Hepatocyte (in vitro differentiated cells): Measurements from ENCODE around the gene DGKI. TPM values are rescaled to one million over a fixed set of nuclear protein-coding genes. Genes with fewer than 3 reads are reported as not detected.

Experiments used
- DNase-seq: peaks from one replicate; pipeline ENCODE4 v3.0.0-alpha.2; 2016; ENCODE audit warnings: low spot score
- H2AFZ ChIP-seq: fragments of 200-600 bp; sonication (generic); 2 replicates; pipeline ENCODE4 v1.6.0; 2016; ENCODE audit warnings: antibody characterized with exemption, mild to moderate bottlenecking
- H3K27ac ChIP-seq: fragments of 200-600 bp; sonication (generic); 2 replicates; pipeline ENCODE4 v1.5.1; 2016; ENCODE audit warnings: mild to moderate bottlenecking
- H3K27me3 ChIP-seq: fragments of 200-600 bp; sonication (generic); 2 replicates; pipeline ENCODE4 v1.6.1; 2016
- H3K36me3 ChIP-seq: fragments of 200-600 bp; sonication (generic); replicated peaks from 2 replicates; pipeline ENCODE4 v1.5.1; 2016; ENCODE audit warnings: low read depth; ENCODE audit not compliant: insufficient read depth
- H3K4me1 ChIP-seq: fragments of 200-600 bp; sonication (generic); 2 replicates; pipeline ENCODE4 v1.5.1; 2016; ENCODE audit warnings: mild to moderate bottlenecking, moderate library complexity; ENCODE audit not compliant: insufficient read depth
- H3K4me2 ChIP-seq: fragments of 200-600 bp; sonication (generic); 2 replicates; pipeline ENCODE4 v1.6.0; 2016
- H3K4me3 ChIP-seq: fragments of 200-600 bp; sonication (generic); 2 replicates; pipeline ENCODE4 v1.5.1; 2016; ENCODE audit warnings: mild to moderate bottlenecking
- H3K79me2 ChIP-seq: fragments of 200-600 bp; sonication (generic); 2 replicates; pipeline ENCODE4 v1.6.0; 2017; ENCODE audit warnings: mild to moderate bottlenecking
- H3K9me2 ChIP-seq: fragments of 200-600 bp; sonication (generic); replicated peaks from 2 replicates; pipeline ENCODE4 v1.6.0; 2017; ENCODE audit warnings: mild to moderate bottlenecking; ENCODE audit not compliant: insufficient read depth
- H3K9me3 ChIP-seq: fragments of 200-600 bp; sonication (generic); 2 replicates; pipeline ENCODE4 v1.5.1; 2016; ENCODE audit warnings: low read depth, mild to moderate bottlenecking
- H4K20me1 ChIP-seq: fragments of 200-600 bp; sonication (generic); 2 replicates; pipeline ENCODE4 v1.6.0; 2016; ENCODE audit warnings: mild to moderate bottlenecking; ENCODE audit not compliant: insufficient read depth, poor library complexity, severe bottlenecking
- CTCF ChIP-seq: fragments of 200-600 bp; sonication (generic); IDR thresholded peaks from 2 replicates; pipeline ENCODE4 v1.5.1; 2016; ENCODE audit warnings: antibody characterized with exemption, mild to moderate bottlenecking; ENCODE audit not compliant: poor library complexity
- EZH2 ChIP-seq: fragments of 200-600 bp; sonication (generic); IDR thresholded peaks from 2 replicates; pipeline ENCODE4 v1.6.1; 2016; ENCODE audit warnings: antibody characterized with exemption, mild to moderate bottlenecking, borderline replicate concordance
- EZH2phosphoT487 ChIP-seq: fragments of 200-600 bp; sonication (generic); IDR thresholded peaks from one replicate; pipeline ENCODE4 v1.6.1; 2018; ENCODE audit warnings: antibody characterized with exemption, mild to moderate bottlenecking, low read depth, moderate library complexity; ENCODE audit not compliant: unreplicated experiment, severe bottlenecking
- WGBS: methylation state at CpG from one replicate; pipeline ENCODE4 v1.1.6; 2016; ENCODE audit warnings: low lambda C conversion rate; ENCODE audit errors: missing lambda C conversion rate; 5-methylcytosine and 5-hydroxymethylcytosine counted together
- polyA plus RNA-seq: library from polyadenylated mRNA; unstranded; fragments of >200 nt; fragmentation: Nextera tagmentation; extraction: Ambion mirVana; gene quantifications from 2 replicates; pipeline ENCODE4 v1.2.1, GENCODE V29; 2016
- total RNA-seq: library from RNA; depleted of rRNA; stranded (reverse); fragments of >200 nt; gene quantifications from 2 replicates; pipeline ENCODE4 v1.2.3, GENCODE V29; 2014

DGKI gene
- total and polyA plus RNA-seq, 2 experiments from 2014 or later = 0.47 to 1.8 TPM

GRCh38 chr7:137850972-137851945 lies 4.5 kb upstream of the DGKI start:
- no peak overlapping the region for H2AFZ ChIP-seq
- no peak for TF ChIP-seq CTCF
- TF ChIP-seq EZH2 = no peak
- no peak for TF ChIP-seq EZH2phosphoT487
- no peaks in the 10 kb centered on the region for H3K36me3 ChIP-seq
- no peak overlapping the region for H3K4me3 ChIP-seq
- H3K9me3 ChIP-seq = no peaks in the 10 kb centered on the region
- no peaks in the 10 kb centered on the region for H4K20me1 ChIP-seq
- H3K27me3 ChIP-seq = peaks cover 26% of the 10 kb centered on the region
- 94% methylated on average over 6 of the region's 6 CpGs for WGBS
- H3K79me2 ChIP-seq = no peaks in the 10 kb centered on the region
- H3K27ac ChIP-seq = no peak overlapping the region
- peaks cover under 1% of the 10 kb centered on the region for H3K4me1 ChIP-seq
- no peak for DNase-seq
- no peak overlapping the region for H3K4me2 ChIP-seq
- no peaks in the 10 kb centered on the region for H3K9me2 ChIP-seq

GRCh38 chr7:137850571-137850970 lies 3.8 kb upstream of the DGKI start:
- TF ChIP-seq EZH2phosphoT487 (no peak), CTCF (no peak), EZH2 (no peak)
- DNase-seq = no peak
- Histone ChIP-seq H3K79me2 (no peaks in the 10 kb centered on the region), H4K20me1 (no peaks in the 10 kb centered on the region), H3K4me2 (no peak overlapping the region), H3K27me3 (peaks cover 32% of the 10 kb centered on the region), H3K9me2 (no peaks in the 10 kb centered on the region), H2AFZ (no peak overlapping the region), H3K9me3 (no peaks in the 10 kb centered on the region), H3K27ac (no peak overlapping the region), H3K4me1 (peaks cover 2% of the 10 kb centered on the region), H3K36me3 (no peaks in the 10 kb centered on the region), H3K4me3 (no peak overlapping the region)
- 80% methylated on average over 2 of the region's 2 CpGs for WGBS

- TF ChIP-seq EZH2 (no peak), EZH2phosphoT487 (no peak)
- WGBS = 78% methylated on average over 8 of the region's 8 CpGs
- H3K4me2 ChIP-seq = no peak overlapping the region
- peaks cover 51% of the 10 kb centered on the region for H3K27me3 ChIP-seq
- no peak overlapping the region for H3K4me3 ChIP-seq
- no peaks in the 10 kb centered on the region for H3K36me3 ChIP-seq
- peaks cover 2% of the 10 kb centered on the region for H3K4me1 ChIP-seq
- DNase-seq = no peak
- no peak overlapping the region for H3K27ac ChIP-seq
- no peaks in the 10 kb centered on the region for H3K9me3 ChIP-seq
- H4K20me1 ChIP-seq = no peaks in the 10 kb centered on the region
- H2AFZ ChIP-seq = no peak overlapping the region
- H3K9me2 ChIP-seq = no peaks in the 10 kb centered on the region
- no peaks in the 10 kb centered on the region for H3K79me2 ChIP-seq
Measured at GRCh38 chr7:137848095-137848494, 1.3 kb upstream of the DGKI start.

DNA sequence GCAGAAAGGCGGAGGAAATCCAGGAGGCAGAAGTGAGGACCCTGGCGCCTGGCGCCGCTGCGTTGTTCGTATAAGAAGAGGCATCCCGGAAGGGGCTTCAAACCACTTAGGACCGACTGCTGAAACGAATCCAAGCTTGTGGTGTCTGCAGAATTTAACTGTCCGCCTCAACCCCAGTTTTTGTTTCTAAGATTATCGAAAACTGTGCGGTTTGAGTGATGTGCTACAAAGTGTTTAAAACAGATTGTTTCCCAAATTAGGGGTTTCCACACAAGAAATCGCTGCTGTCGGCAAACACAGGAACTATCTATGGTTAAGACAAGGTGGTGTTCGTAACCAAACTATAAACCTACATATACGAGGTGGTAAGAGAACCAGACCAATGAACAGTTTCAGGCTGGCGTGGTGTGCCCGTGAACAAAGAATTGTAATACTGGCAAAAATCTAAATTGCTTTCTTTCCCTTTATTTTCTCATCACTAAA lies 835 bp upstream of the DGKI start:
- Histone ChIP-seq H3K27me3 (peaks cover 51% of the 10 kb centered on the region), H2AFZ (no peak overlapping the region)
- WGBS = 34% methylated on average over 18 of the region's 18 CpGs

More for the DNA sequence above, 835 bp upstream of the DGKI start:
- no peaks in the 10 kb centered on the region for H4K20me1 ChIP-seq
- no peaks in the 10 kb centered on the region for H3K9me3 ChIP-seq
- H3K79me2 ChIP-seq = no peaks in the 10 kb centered on the region
- no peak overlapping the region for H3K4me3 ChIP-seq
- H3K36me3 ChIP-seq = no peaks in the 10 kb centered on the region
- H3K4me1 ChIP-seq = peaks cover 2% of the 10 kb centered on the region
- H3K9me2 ChIP-seq = no peaks in the 10 kb centered on the region
- H3K27ac ChIP-seq = no peak overlapping the region
- H3K4me2 ChIP-seq = peak overlapping the region; percentile 93
- DNase-seq = peak; percentile 22
- peak; percentile 24 for TF ChIP-seq EZH2
- no peak for TF ChIP-seq CTCF
- TF ChIP-seq EZH2phosphoT487 = no peak
